ENCODE data around the gene TMEM238.
A peak's percentile ranks its signal among the peaks of the same experiment; 100 is the strongest.
"Not testable (repeated sequence)": the region's sequence is repeated elsewhere in the genome, so short reads cannot be mapped to it uniquely, and the experiment has no call there.

Gene TMEM238

DNA sequence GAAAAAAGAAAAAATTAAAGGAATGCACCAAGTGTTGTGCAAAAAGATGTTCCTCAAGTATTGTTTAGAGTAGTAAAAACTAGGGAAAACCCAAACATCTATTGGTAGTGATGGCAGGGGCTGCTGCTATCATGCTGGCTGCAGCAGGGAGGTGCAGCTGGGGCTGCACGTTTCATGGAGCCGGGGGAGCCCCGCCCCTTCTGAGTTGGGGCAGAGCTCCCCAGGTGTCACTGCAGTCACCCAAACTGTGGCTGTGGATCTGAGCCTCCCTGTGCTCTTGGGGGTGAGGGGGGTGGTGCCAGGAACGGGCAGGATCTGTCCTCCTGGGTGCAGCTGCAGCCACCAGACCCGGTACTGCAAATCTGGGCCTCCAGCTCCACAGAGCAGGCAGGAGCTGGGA lies 35.0 kb upstream of the TMEM238 start:
- peak overlapping the region; percentile 28; the same call in 1 of the 2 replicates for H3K27ac ChIP-seq
- no peak for TF ChIP-seq Cebpa-rat (IDR thresholded peaks at IDR 0.05)
- no peaks in the 10 kb centered on the region for H4K20me1 ChIP-seq
- peak overlapping the region; percentile 28; the same call in 1 of the 2 replicates for H3K4me2 ChIP-seq
- H3K36me3 ChIP-seq: peaks cover 10% of the 10 kb centered on the region; the same call in 1 of the 2 replicates
- H3K9ac ChIP-seq: no peak overlapping the region
- H3K4me3 ChIP-seq: 0 out of 2 replicates have a peak overlapping the region, but pooled peaks have one; percentile 11
- no peaks in the 10 kb centered on the region for H3K27me3 ChIP-seq
- peaks cover 50% of the 10 kb centered on the region for H3K4me1 ChIP-seq
- H3K9me3 ChIP-seq: peaks cover 15% of the 10 kb centered on the region

- H3K4me1 ChIP-seq: peaks cover 50% of the 10 kb centered on the region
- H3K27me3 ChIP-seq: no peaks in the 10 kb centered on the region
- no peak for TF ChIP-seq Cebpa-rat (IDR thresholded peaks at IDR 0.05)
- H3K4me3 ChIP-seq: no peak overlapping the region
- no peaks in the 10 kb centered on the region for H4K20me1 ChIP-seq
- H3K9me3 ChIP-seq: peaks cover 15% of the 10 kb centered on the region
- H3K4me2 ChIP-seq: peak overlapping the region; percentile 31
- no peak overlapping the region for H3K27ac ChIP-seq
- H3K36me3 ChIP-seq: peaks cover 10% of the 10 kb centered on the region; the same call in 1 of the 2 replicates
- no peak overlapping the region for H3K9ac ChIP-seq
Measured at GRCh38 chr19:55418185-55418584, 34.1 kb upstream of the TMEM238 start.

DNA sequence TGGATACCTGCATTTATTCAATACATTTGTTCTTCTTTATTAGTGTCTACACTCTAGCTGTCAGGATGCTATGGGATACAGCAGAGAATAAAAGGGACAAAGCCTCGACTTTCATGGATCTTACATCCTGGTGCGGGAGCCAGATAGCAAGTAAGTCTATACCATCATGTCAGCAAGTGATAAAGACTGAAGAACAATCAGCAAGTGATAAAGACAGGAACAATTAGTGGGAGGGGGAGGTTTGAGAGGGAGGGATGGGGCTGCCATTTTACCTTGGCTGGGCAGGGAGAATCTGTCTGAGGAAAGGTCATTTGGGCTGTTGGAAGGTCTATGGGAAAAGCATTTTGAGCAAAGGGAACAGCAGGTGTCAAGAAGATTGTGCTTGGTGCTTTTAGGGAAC lies 26.1 kb upstream of the TMEM238 start:
- Histone ChIP-seq H3K9me3 (peaks cover 25% of the 10 kb centered on the region), H3K27ac (no peak overlapping the region)
- no peak for TF ChIP-seq Cebpa-rat (IDR thresholded peaks at IDR 0.05)

GRCh38 chr19:55409179-55409578 lies 25.1 kb upstream of the TMEM238 start:
- H3K27ac ChIP-seq: peak overlapping the region; percentile 98; the same call in 1 of the 2 replicates

More for the DNA sequence above, 26.1 kb upstream of the TMEM238 start:
- Histone ChIP-seq H3K4me3 (no peak overlapping the region), H3K27me3 (no peaks in the 10 kb centered on the region), H3K4me2 (no peak overlapping the region), H4K20me1 (peaks cover 23% of the 10 kb centered on the region), H3K4me1 (peaks cover 24% of the 10 kb centered on the region), H3K9ac (no peak overlapping the region), H3K36me3 (peaks cover 16% of the 10 kb centered on the region)

DNA sequence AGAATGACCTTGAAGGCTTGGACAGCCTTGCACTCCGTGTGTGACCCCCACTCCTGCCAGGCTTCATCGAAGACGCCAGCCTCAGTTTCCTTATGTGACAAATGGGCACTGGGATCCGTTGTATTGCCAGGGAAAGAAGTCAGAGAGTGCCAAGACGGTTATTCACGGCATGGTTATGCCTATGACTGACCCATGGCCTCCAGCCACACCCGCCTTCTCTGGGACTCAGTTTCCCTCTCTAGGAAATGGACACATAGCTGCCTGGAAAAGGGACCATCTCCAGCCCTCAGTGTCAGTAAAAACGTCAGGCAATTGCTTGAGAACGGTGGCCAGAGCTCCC lies 24.4 kb upstream of the TMEM238 start:
- TF ChIP-seq Cebpa-rat (IDR thresholded peaks at IDR 0.05): no peak
- H3K36me3 ChIP-seq: peaks cover 33% of the 10 kb centered on the region
- H3K9ac ChIP-seq: peak overlapping the region; percentile 72; the same call in 1 of the 2 replicates
- peak overlapping the region; percentile 82 for H3K4me2 ChIP-seq
- peak overlapping the region; percentile 58 for H3K4me3 ChIP-seq
- peaks cover 25% of the 10 kb centered on the region for H3K9me3 ChIP-seq
- H3K27me3 ChIP-seq: no peaks in the 10 kb centered on the region
- H3K27ac ChIP-seq: peak overlapping the region; percentile 98
- H4K20me1 ChIP-seq: peaks cover 40% of the 10 kb centered on the region
- H3K4me1 ChIP-seq: peaks cover 40% of the 10 kb centered on the region

More at GRCh38 chr19:55409179-55409578, 25.1 kb upstream of the TMEM238 start:
- not testable (repeated sequence) for H3K4me2 ChIP-seq, H3K9ac ChIP-seq, H3K4me3 ChIP-seq, H3K27me3 ChIP-seq
- peaks cover 33% of the 10 kb centered on the region for H4K20me1 ChIP-seq
- peaks cover 26% of the 10 kb centered on the region for H3K36me3 ChIP-seq
- peaks cover 25% of the 10 kb centered on the region for H3K9me3 ChIP-seq
- H3K4me1 ChIP-seq: peaks cover 33% of the 10 kb centered on the region

- Histone ChIP-seq H3K9me3 (peaks cover 25% of the 10 kb centered on the region), H3K27ac (peak overlapping the region; percentile 98), H3K4me3 (peak overlapping the region; percentile 99), H3K4me1 (peaks cover 45% of the 10 kb centered on the region), H4K20me1 (peaks cover 45% of the 10 kb centered on the region), H3K27me3 (no peaks in the 10 kb centered on the region), H3K4me2 (peak overlapping the region; percentile 97), H3K36me3 (peaks cover 38% of the 10 kb centered on the region), H3K9ac (peak overlapping the region; percentile 99)
- TF ChIP-seq Cebpa-rat (IDR thresholded peaks at IDR 0.05): no peak
Measured at GRCh38 chr19:55407800-55408532, 23.9 kb upstream of the TMEM238 start.

DNA sequence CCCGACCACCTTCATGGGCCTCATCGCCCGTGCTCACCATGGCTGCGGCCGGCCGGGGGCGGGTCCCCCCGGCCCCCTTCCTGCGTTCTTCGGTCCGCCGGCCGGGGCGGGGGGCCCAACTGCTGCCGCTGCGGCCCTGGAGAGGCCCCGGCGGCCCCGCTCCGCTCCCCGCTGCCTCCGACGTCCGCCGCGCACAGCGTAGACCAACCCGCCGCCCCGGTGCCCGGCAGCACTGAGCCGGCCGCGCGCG lies 23.4 kb upstream of the TMEM238 start, which contains the start of gene UBE2S:
UBE2S (minus strand) TSS at position 239 of the 250 bp plus-strand sequence; CDS start at position 40, 199 bp downstream.
- Histone ChIP-seq H3K4me3 (peak within 1 kb of the TSS; percentile 99), H3K4me2 (peak within 1 kb of the TSS; percentile 97), H3K9ac (peak within 1 kb of the TSS; percentile 99), H3K4me1 (peaks cover 50% of the 10 kb centered on the region), H3K36me3 (peaks cover 43% of the 10 kb centered on the region), H4K20me1 (peaks cover 50% of the 10 kb centered on the region), H3K9me3 (peaks cover 25% of the 10 kb centered on the region), H3K27ac (peak within 1 kb of the TSS; percentile 98)
- H3K27me3 ChIP-seq: not testable (repeated sequence)

- Histone ChIP-seq H3K4me3 (peak overlapping the region; percentile 99), H4K20me1 (peaks cover 55% of the 10 kb centered on the region), H3K4me1 (peaks cover 55% of the 10 kb centered on the region), H3K36me3 (peaks cover 48% of the 10 kb centered on the region), H3K9ac (peak overlapping the region; percentile 99), H3K27me3 (no peaks in the 10 kb centered on the region), H3K4me2 (peak overlapping the region; percentile 97), H3K27ac (peak overlapping the region; percentile 98), H3K9me3 (peaks cover 25% of the 10 kb centered on the region)
- no peak for TF ChIP-seq Cebpa-rat (IDR thresholded peaks at IDR 0.05)
Measured at GRCh38 chr19:55406826-55407549, 22.9 kb upstream of the TMEM238 start.

- H3K27me3 ChIP-seq: no peaks in the 10 kb centered on the region
- peak overlapping the region; percentile 99 for H3K9ac ChIP-seq
- TF ChIP-seq Cebpa-rat (IDR thresholded peaks at IDR 0.05): no peak
- peaks cover 25% of the 10 kb centered on the region for H3K9me3 ChIP-seq
- peaks cover 62% of the 10 kb centered on the region for H4K20me1 ChIP-seq
- H3K4me1 ChIP-seq: peaks cover 57% of the 10 kb centered on the region
- H3K27ac ChIP-seq: peak overlapping the region; percentile 98
- peaks cover 55% of the 10 kb centered on the region for H3K36me3 ChIP-seq
- H3K4me2 ChIP-seq: peak overlapping the region; percentile 97
- H3K4me3 ChIP-seq: peak overlapping the region; percentile 99
Measured at GRCh38 chr19:55406091-55406825, 22.2 kb upstream of the TMEM238 start.
